Cardiac muscle cell (in vitro differentiated cells and primary cell): ENCODE results near the gene RC3H2. TPM values are rescaled to one million over a fixed set of nuclear protein-coding genes. Genes with fewer than 3 reads are reported as not detected.

Experiments
- DNase-seq, 2 donors: peaks; one replicate each; pipeline versions ENCODE4 v3.0.0 to v3.0.0-alpha.2; 2010 to 2017; ENCODE audit warnings: low read depth in 1 of 2, low spot score in 1 of 2
- H3K27ac ChIP-seq: fragments of 200-600 bp; sonication (generic); 2 replicates; pipeline ENCODE4 v1.5.1; 2016
- H3K27me3 ChIP-seq: fragments of 200-600 bp; sonication (generic); 2 replicates; pipeline ENCODE4 v1.6.0; 2016; ENCODE audit warnings: control low read depth
- H3K36me3 ChIP-seq: fragments of 200-600 bp; sonication (generic); 2 replicates; pipeline ENCODE4 v1.5.1; 2016; ENCODE audit warnings: control low read depth
- H3K4me1 ChIP-seq: fragments of 200-600 bp; sonication (generic); 2 replicates; pipeline ENCODE4 v1.8.1; 2017; ENCODE audit warnings: low read depth, mild to moderate bottlenecking, mixed run types
- H3K4me3 ChIP-seq: fragments of 200-600 bp; sonication (generic); 2 replicates; pipeline ENCODE4 v1.5.1; 2016; ENCODE audit warnings: mild to moderate bottlenecking
- H3K9me3 ChIP-seq: fragments of 200-600 bp; sonication (generic); 2 replicates; pipeline ENCODE4 v1.5.1; 2017; ENCODE audit warnings: low read depth, mild to moderate bottlenecking, control low read depth
- CTCF ChIP-seq: IDR thresholded peaks from 2 replicates; pipeline ENCODE4 v1.5.1; 2012; ENCODE audit warnings: low read depth, mild to moderate bottlenecking, low read length
- polyA plus RNA-seq: library from polyadenylated mRNA; unstranded; fragments of >200 nt; fragmentation: Nextera tagmentation; extraction: Ambion mirVana; gene quantifications from 2 replicates; pipeline ENCODE4 v1.2.1, GENCODE V29; 2016
- total RNA-seq: library from RNA; depleted of rRNA; stranded (reverse); fragments of >200 nt; gene quantifications from 2 replicates; pipeline ENCODE4 v1.2.3, GENCODE V29; 2016

RC3H2 gene
- total and polyA plus RNA-seq, 2 experiments from 2014 or later, result 31.1 to 57.7 TPM

GRCh38 chr9:122808141-122808540 is 97.0 kb downstream of the RC3H2 start:
- Histone ChIP-seq H3K4me3 (no peak overlapping the region), H3K4me1 (no peaks in the 10 kb centered on the region), H3K9me3 (no peaks in the 10 kb centered on the region), H3K27me3 (no peaks in the 10 kb centered on the region), H3K36me3 (no peaks in the 10 kb centered on the region), H3K27ac (no peak overlapping the region)
- no peak for TF ChIP-seq CTCF
- DNase-seq, result no peak

GRCh38 chr9:122807271-122807900 is 97.8 kb downstream of the RC3H2 start:
- no peak overlapping the region for H3K4me3 ChIP-seq
- no peaks in the 10 kb centered on the region for H3K4me1 ChIP-seq
- no peaks in the 10 kb centered on the region for H3K27me3 ChIP-seq
- H3K27ac ChIP-seq, result no peak overlapping the region
- H3K9me3 ChIP-seq, result no peaks in the 10 kb centered on the region
- no peak for DNase-seq
- TF ChIP-seq CTCF, result no peak
- no peaks in the 10 kb centered on the region for H3K36me3 ChIP-seq

DNA sequence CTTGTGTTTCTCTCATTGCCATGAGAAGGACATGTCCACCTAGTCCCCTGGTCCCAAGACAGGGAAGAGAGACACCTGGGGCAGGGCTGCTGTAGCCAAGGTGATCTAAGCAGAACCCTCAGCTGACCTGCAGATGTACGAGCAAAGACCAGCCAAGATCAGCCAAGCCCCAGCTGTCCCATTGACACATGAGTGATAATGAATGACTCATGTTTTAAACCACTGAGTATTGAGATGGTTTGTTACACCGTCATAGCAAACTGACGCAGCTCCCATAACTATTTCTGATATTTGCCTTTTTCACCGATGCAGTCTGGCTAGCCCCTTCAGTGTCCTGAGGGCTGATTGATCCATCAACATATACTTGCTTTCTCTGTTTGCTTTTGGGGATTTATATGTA is 98.5 kb downstream of the RC3H2 start:
- H3K4me3 ChIP-seq, result no peak overlapping the region
- H3K4me1 ChIP-seq, result no peaks in the 10 kb centered on the region
- H3K9me3 ChIP-seq, result no peaks in the 10 kb centered on the region
- H3K27me3 ChIP-seq, result no peaks in the 10 kb centered on the region
- DNase-seq, result no peak
- no peak overlapping the region for H3K27ac ChIP-seq
- H3K36me3 ChIP-seq, result no peaks in the 10 kb centered on the region
- TF ChIP-seq CTCF, result no peak

DNA sequence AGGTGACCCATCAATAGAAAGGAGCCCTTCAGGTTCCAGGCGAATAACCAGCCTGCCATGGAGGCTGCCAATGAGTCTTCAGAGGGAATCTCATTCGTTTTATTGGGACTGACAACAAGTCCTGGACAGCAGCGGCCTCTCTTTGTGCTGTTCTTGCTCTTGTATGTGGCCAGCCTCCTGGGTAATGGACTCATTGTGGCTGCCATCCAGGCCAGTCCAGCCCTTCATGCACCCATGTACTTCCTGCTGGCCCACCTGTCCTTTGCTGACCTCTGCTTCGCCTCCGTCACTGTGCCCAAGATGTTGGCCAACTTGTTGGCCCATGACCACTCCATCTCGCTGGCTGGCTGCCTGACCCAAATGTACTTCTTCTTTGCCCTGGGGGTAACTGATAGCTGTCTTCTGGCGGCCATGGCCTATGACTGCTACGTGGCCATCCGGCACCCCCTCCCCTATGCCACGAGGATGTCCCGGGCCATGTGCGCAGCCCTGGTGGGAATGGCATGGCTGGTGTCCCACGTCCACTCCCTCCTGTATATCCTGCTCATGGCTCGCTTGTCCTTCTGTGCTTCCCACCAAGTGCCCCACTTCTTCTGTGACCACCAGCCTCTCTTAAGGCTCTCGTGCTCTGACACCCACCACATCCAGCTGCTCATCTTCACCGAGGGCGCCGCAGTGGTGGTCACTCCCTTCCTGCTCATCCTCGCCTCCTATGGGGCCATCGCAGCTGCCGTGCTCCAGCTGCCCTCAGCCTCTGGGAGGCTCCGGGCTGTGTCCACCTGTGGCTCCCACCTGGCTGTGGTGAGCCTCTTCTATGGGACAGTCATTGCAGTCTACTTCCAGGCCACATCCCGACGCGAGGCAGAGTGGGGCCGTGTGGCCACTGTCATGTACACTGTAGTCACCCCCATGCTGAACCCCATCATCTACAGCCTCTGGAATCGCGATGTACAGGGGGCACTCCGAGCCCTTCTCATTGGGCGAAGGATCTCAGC is 104.8 kb downstream of the RC3H2 start, which contains the start of gene OR1K1:
Gene OR1K1 (plus strand): TSS at position 58 of the 995 bp plus-strand sequence. CDS start 0 bp downstream, at position 58.
- no peaks in the 10 kb centered on the region for H3K27me3 ChIP-seq
- no peak within 1 kb of the TSS for H3K27ac ChIP-seq
- no peaks in the 10 kb centered on the region for H3K36me3 ChIP-seq
- no peak for DNase-seq
- H3K4me1 ChIP-seq, result no peaks in the 10 kb centered on the region
- TF ChIP-seq CTCF, result no peak
- no peaks in the 10 kb centered on the region for H3K9me3 ChIP-seq
- no peak within 1 kb of the TSS for H3K4me3 ChIP-seq

DNA sequence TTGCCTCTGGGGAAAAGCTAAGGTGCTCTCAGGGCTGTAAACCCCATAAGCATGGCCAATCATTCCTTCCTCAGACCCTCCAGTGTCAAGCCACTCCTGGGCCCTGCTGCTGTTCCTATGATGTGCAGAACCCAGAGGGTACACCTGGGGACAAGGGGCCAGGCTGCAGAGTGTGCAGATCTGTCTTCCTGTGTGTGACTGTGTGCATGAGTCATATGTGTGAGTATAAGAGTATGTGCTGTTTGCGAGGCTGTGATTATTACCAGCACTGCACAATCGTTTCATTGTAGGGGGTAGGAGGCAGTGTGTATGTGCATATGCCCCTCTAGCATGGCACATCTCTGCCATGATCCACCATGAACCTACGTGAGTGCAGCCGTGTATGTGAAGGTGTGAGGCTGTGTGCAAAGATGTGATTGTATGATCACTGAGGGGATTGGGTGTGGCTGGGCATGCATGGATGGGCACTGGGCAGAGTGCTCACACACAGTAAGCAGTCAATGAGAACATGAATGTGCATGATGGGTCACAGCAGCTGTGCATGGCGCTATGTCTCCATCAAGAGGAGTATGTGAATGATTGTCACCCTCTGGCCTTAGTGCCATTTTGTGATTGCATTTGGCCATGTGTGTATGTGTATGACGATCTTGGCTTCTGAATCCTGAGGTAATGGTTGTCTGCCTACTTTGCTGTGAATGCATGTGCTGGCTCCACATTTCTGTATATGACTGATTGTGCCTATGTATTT is 107.7 kb downstream of the RC3H2 start:
- no peaks in the 10 kb centered on the region for H3K9me3 ChIP-seq
- no peak overlapping the region for H3K27ac ChIP-seq
- no peak for DNase-seq
- H3K4me3 ChIP-seq, result no peak overlapping the region
- H3K4me1 ChIP-seq, result no peaks in the 10 kb centered on the region
- no peaks in the 10 kb centered on the region for H3K36me3 ChIP-seq
- H3K27me3 ChIP-seq, result no peaks in the 10 kb centered on the region
- TF ChIP-seq CTCF, result no peak
